Astrocyte (in vitro differentiated cells and primary cell): Measurements from ENCODE around the gene SRPK1.

Experiments
- EZH2 ChIP-seq: IDR thresholded peaks from 2 replicates; pipeline ENCODE4 v1.6.1; 2012; ENCODE audit warnings: mild to moderate bottlenecking, low read length, inconsistent platforms; ENCODE audit not compliant: insufficient read depth
- TF ChIP-seq, protein P1 (sequence below): IDR thresholded peaks from 2 replicates; pipeline ENCODE4 v1.5.1; 2011; ENCODE audit warnings: low read depth, mild to moderate bottlenecking, inconsistent platforms, low read length, moderate library complexity; ENCODE audit not compliant: insufficient read depth

DNA sequence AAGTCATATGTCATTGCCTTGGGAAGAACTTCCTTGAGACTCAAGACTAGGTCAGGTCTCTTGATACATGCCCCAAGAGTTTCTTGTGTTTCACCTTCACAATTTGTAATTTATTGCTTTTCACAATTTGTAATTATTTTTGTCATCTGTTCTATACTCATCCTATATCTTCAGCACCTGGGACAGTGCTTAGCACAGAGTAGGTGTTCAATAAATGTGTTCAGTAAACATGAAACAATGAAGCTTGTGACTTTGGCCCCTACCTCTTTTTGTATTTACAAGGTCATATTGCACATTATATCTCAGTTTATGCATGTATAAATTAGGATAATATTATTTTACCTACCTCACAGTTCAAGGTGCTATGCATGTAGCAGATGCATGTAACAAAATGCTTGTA is 21.5 kb upstream of the SRPK1 start:
- TF ChIP-seq, protein P1, sequence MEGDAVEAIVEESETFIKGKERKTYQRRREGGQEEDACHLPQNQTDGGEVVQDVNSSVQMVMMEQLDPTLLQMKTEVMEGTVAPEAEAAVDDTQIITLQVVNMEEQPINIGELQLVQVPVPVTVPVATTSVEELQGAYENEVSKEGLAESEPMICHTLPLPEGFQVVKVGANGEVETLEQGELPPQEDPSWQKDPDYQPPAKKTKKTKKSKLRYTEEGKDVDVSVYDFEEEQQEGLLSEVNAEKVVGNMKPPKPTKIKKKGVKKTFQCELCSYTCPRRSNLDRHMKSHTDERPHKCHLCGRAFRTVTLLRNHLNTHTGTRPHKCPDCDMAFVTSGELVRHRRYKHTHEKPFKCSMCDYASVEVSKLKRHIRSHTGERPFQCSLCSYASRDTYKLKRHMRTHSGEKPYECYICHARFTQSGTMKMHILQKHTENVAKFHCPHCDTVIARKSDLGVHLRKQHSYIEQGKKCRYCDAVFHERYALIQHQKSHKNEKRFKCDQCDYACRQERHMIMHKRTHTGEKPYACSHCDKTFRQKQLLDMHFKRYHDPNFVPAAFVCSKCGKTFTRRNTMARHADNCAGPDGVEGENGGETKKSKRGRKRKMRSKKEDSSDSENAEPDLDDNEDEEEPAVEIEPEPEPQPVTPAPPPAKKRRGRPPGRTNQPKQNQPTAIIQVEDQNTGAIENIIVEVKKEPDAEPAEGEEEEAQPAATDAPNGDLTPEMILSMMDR: no peak
- no peak for TF ChIP-seq EZH2
